IPS-20b (cell line): ENCODE data around the gene LTBR.
"Not testable (repeated sequence)": the region's sequence is repeated elsewhere in the genome, so short reads cannot be mapped to it uniquely, and the experiment has no call there.

Source experiments
- H3K27ac ChIP-seq: one replicate; pipeline ENCODE4 v1.5.1; 2013; ENCODE audit warnings: low read length
- H3K27me3 ChIP-seq: 2 replicates; pipeline ENCODE4 v1.6.1; 2013; ENCODE audit warnings: mild to moderate bottlenecking, low read length, inconsistent platforms; ENCODE audit not compliant: insufficient read depth
- H3K36me3 ChIP-seq: 2 replicates; pipeline ENCODE4 v1.6.1; 2013; ENCODE audit warnings: low read depth, mild to moderate bottlenecking, inconsistent platforms, low read length, moderate library complexity; ENCODE audit not compliant: insufficient read depth
- H3K4me1 ChIP-seq: 2 replicates; pipeline ENCODE4 v1.6.1; 2013; ENCODE audit warnings: mild to moderate bottlenecking, control low read depth, inconsistent platforms, low read length, moderate library complexity; ENCODE audit not compliant: insufficient read depth
- H3K4me3 ChIP-seq: 2 replicates; pipeline ENCODE4 v1.5.1; 2013; ENCODE audit warnings: mild to moderate bottlenecking, low read length, inconsistent platforms
- H3K9ac ChIP-seq: 2 replicates; pipeline ENCODE4 v1.6.1; 2013; ENCODE audit warnings: low read depth, mild to moderate bottlenecking, inconsistent platforms, low read length, moderate library complexity
- H3K9me3 ChIP-seq: 2 replicates; pipeline ENCODE4 v1.6.1; 2013; ENCODE audit warnings: mild to moderate bottlenecking, low read depth, low read length, inconsistent platforms; ENCODE audit not compliant: insufficient read depth

The LTBR gene

DNA sequence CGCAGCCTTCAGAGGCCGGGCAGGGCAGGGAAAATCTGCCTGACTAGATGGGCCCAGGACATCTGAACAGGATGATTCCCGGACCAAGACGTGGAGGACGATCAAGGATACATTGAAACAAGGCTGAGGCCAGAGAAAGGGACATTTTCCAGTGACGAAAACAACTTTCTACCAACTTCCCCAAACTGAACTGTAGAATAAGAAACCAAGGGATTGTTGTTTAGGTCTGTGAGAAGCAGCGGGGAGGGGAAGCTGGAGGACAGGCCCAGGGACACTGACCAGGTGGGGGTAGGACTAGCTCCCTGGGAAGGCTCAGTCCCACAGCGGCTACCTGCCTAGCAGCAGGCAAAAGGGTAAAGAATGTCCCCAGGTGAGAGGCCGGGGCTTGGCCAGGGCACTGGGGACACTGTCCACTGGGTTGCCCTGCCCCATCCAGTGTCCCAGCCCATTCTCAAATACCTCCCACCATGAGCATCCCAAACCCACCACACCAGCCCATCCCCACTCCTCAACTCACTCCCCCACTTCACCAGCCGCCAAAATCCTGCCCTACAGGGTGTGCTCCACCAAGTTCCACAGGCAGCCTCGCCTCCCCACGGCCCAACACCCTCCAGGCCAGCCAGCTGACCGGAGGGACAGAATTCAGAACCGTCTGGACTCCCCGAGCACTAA is 43.1 kb upstream of the LTBR start:
- H3K4me1 ChIP-seq = peaks cover 46% of the 10 kb centered on the region

DNA sequence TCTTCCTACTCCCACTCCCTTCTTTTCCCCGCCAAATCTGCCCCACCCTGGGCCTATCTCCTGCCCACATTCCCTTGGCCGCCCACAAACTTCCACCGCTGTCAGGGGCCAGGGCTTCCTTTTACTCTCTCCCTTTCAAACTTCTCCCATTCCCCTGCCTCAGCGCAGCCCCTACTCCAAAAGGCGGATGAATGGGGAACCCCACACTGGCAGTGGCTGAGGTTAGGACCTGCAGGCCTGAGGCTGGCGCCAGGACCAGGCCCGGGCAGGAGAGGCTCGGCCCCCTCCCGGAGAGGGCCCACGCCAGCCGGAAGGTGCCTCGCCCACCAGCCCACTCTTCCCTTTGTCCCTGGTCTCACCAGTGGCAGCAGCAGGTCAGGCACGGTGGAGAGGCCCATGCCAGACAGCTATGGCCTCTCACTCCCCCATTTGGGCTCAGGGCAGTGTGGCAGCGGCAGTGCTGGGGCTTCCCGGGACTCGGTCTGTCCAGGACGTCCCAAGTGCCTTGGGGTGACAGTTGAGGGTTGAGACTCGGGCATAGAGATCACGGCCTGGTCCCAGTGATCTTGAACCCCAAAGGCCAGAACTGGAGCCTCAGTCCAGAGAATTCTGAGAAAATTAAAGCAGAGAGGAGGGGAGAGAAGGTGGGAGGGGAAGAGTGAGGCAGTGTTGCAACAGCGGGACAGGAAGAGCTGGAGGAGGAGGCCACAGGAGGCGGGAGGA is 42.4 kb upstream of the LTBR start, which contains the start of gene TNFRSF1A:
TNFRSF1A (minus strand) TSS at position 660 of the 723 bp plus-strand sequence; CDS start at position 398, 262 bp downstream.
- Histone ChIP-seq H3K27me3 (no peaks in the 10 kb centered on the region), H3K4me3 (peak within 1 kb of the TSS; percentile 91), H3K4me1 (peaks cover 45% of the 10 kb centered on the region), H3K9me3 (no peaks in the 10 kb centered on the region), H3K9ac (peak within 1 kb of the TSS; percentile 92), H3K36me3 (no peaks in the 10 kb centered on the region), H3K27ac (peak within 1 kb of the TSS; percentile 68)

More for the DNA sequence above, 43.1 kb upstream of the LTBR start:
- peak overlapping the region; percentile 91 for H3K4me3 ChIP-seq
- H3K9ac ChIP-seq = peak overlapping the region; percentile 92; the same call in 1 of the 2 replicates
- H3K36me3 ChIP-seq = no peaks in the 10 kb centered on the region
- H3K9me3 ChIP-seq = no peaks in the 10 kb centered on the region
- H3K27me3 ChIP-seq = no peaks in the 10 kb centered on the region
- peak overlapping the region; percentile 68 for H3K27ac ChIP-seq

DNA sequence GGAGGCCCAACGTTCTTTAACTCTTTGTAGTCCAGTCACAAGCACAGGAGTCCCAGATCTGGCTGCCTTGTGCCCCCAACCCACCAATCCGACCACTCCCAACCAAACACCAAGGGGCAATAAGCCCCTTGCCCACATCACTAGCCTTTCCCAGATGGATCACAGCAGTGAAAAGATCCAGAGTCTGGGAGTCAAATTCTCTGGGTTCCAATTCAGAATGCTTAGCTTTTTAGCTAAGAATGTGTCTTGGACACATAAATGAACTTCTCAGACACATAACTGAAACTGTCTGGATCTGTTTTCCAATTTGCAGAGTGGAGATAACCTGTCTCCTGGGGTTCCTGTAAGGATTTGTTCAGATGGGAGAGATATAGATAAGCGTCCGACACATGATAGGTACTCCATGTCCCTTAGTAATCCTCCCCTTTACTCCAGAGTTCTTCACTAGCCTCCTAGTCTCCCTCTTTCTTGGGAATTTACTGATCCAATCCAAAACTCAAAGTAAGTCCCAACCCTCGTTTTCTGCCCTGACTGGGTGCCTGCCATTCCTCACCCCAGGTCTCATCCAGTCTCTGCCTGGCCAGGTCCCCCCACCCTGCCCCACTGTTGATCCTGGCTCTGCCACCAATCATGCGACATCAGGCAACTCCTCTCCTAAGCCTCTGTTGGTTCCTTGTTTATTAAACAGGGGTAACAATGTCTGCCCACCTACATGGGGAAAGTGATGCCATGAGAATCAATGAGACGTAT is 41.6 kb upstream of the LTBR start:
- H3K9ac ChIP-seq = peak overlapping the region; percentile 92; the same call in 1 of the 2 replicates
- H3K4me3 ChIP-seq = peak overlapping the region; percentile 91
- peaks cover 39% of the 10 kb centered on the region for H3K4me1 ChIP-seq
- H3K9me3 ChIP-seq = no peaks in the 10 kb centered on the region
- peaks cover 7% of the 10 kb centered on the region for H3K36me3 ChIP-seq
- no peaks in the 10 kb centered on the region for H3K27me3 ChIP-seq
- H3K27ac ChIP-seq = peak overlapping the region; percentile 15

DNA sequence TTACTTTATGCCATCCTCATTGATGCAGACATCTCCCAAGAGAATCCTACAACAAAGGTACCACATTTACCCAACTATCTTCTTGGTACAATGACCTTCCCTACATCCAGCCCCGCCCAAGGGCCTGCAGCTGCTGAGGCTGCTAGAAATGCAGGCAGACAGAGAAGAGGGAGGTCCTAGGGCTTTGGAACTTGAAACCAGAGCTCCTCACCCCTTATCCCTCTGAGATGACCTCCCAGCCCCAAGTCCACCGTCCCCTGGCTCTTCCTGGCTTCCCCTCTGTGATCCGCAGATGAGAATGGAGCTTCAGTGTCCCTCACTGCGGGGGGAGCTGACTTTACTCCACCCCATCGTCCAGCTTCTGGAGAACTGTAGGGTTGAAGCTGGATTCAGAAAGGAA is 40.4 kb upstream of the LTBR start:
- H3K9me3 ChIP-seq = no peaks in the 10 kb centered on the region
- peaks cover 27% of the 10 kb centered on the region; the same call in 1 of the 2 replicates for H3K4me1 ChIP-seq
- H3K27ac ChIP-seq = no peak overlapping the region
- peaks cover 16% of the 10 kb centered on the region for H3K36me3 ChIP-seq
- no peak overlapping the region for H3K9ac ChIP-seq
- H3K27me3 ChIP-seq = no peaks in the 10 kb centered on the region
- H3K4me3 ChIP-seq = no peak overlapping the region

DNA sequence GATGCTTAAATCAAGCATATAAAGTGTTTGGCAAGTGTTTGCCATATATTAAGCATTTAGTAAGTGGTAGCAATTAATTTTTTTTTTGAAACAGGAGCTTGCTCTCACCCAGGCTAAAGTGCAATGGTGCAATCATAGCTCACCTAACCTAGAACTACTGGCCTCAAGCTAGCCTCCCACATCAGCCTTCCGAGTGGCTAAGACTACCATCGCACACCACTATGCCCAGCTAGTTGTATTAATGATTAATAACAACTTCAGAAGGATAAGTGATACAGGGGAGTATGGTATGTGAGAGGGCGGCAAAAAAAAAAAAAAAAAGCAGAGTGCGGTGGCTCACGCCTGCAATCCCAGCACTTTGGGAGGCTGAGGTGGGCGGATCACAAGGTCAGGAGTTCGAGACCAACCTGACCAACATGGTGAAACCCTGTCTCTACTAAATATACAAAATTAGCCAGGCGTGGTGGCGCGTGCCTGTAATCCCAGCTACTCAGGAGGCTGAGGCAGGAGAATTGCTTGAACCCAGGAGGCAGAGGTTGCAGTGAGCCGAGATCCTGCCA is 39.8 kb upstream of the LTBR start:
- H3K4me3 ChIP-seq, H3K9ac ChIP-seq, H3K9me3 ChIP-seq, H3K27ac ChIP-seq, H3K27me3 ChIP-seq: not testable (repeated sequence)
- H3K36me3 ChIP-seq = peaks cover 23% of the 10 kb centered on the region
- peaks cover 21% of the 10 kb centered on the region; the same call in 1 of the 2 replicates for H3K4me1 ChIP-seq

DNA sequence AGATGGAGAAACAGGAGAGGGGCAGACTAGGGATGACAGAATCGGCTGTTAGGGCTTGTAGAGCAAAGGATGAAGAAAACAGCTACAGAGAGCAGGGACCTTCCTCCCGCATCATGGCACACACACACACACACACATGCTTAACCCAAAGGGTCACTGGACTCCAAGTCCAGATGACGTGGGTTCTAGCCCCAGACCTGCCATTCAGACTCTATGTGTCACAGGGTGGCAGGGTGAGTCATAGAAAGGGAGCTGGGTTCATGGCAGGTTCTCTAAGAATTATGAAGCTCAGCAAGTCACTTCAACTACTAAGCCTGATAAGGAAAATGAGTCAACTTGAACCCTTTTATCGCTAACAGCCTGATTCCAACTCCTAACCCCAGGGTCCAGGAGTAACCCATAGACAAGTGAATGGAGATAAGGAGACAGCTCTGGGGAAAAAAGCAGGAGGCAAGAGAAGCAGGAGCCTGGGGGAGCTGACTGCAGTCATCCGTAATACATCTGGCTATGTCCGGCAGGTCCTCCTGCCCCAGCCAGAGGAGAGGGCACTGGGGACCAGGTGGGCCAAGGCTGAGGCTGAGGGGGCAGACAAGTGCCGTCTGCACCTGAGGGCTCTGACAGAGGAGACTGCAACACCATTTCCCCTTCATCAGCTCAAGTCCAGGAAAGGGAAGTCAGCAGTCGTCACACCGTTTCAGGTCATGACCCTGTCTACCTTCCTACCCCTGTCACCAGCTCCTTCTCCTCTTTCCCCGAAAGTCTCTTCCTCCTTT is 38.5 kb upstream of the LTBR start:
- Histone ChIP-seq H3K36me3 (peaks cover 25% of the 10 kb centered on the region), H3K4me3 (no peak overlapping the region), H3K4me1 (peaks cover 12% of the 10 kb centered on the region; the same call in 1 of the 2 replicates), H3K27ac (no peak overlapping the region), H3K27me3 (no peaks in the 10 kb centered on the region), H3K9me3 (no peaks in the 10 kb centered on the region), H3K9ac (no peak overlapping the region; the same call in 1 of the 2 replicates)

DNA sequence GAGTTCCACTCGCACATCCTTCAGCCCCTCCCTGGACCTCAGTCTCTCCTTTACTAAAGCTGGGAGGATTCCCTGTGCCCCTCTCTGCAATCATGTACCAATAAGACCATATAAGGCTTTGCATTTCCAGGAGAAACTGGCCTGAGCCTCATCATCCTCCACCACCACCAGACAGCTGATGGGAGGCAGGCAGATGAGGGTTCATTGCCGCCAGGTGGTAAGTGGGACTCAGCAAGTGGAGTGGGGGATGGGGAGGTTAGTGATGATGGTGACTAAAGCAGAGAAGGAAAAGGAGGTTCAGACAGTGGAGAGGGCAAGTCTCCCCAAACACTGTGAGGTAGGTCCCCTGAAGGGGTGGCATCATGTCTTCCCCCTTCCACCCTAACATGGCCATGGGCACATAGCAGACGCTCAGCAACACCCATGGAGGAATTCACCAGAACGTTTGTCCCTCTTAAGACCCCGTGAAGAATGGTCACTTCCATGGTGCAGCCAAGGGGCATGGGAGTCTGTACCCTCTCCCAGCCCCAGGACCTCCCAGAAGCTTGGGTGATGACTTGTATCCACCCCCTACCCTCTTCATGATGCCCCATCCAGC is 37.6 kb upstream of the LTBR start:
- Histone ChIP-seq H3K9ac (no peak overlapping the region), H3K27ac (no peak overlapping the region), H3K4me3 (no peak overlapping the region), H3K9me3 (no peaks in the 10 kb centered on the region), H3K27me3 (no peaks in the 10 kb centered on the region), H3K36me3 (peaks cover 28% of the 10 kb centered on the region), H3K4me1 (peaks cover 12% of the 10 kb centered on the region; the same call in 1 of the 2 replicates)

DNA sequence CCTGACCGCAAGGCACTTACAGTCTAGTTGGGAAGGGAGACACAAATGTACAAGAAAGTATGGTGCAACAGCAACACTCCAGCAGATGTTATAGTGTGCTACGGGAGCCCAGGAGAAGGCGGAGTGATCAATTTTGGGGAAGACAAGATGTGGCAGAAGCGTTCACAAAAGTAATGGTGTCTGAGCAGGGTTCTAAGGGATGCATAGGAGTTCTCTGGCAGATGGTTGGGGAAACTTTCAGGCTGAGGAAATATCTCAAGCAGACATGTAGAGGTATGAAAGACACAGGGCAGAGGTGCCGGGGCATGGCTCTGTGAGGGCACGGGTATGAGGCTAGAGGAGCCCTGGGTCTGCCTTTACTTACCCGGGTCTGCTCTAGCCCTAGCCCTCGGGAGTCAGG is 37.0 kb upstream of the LTBR start:
- Histone ChIP-seq H3K36me3 (peaks cover 28% of the 10 kb centered on the region), H3K27me3 (no peaks in the 10 kb centered on the region), H3K4me3 (no peak overlapping the region), H3K27ac (no peak overlapping the region), H3K4me1 (peaks cover 12% of the 10 kb centered on the region; the same call in 1 of the 2 replicates), H3K9ac (no peak overlapping the region), H3K9me3 (no peaks in the 10 kb centered on the region)

DNA sequence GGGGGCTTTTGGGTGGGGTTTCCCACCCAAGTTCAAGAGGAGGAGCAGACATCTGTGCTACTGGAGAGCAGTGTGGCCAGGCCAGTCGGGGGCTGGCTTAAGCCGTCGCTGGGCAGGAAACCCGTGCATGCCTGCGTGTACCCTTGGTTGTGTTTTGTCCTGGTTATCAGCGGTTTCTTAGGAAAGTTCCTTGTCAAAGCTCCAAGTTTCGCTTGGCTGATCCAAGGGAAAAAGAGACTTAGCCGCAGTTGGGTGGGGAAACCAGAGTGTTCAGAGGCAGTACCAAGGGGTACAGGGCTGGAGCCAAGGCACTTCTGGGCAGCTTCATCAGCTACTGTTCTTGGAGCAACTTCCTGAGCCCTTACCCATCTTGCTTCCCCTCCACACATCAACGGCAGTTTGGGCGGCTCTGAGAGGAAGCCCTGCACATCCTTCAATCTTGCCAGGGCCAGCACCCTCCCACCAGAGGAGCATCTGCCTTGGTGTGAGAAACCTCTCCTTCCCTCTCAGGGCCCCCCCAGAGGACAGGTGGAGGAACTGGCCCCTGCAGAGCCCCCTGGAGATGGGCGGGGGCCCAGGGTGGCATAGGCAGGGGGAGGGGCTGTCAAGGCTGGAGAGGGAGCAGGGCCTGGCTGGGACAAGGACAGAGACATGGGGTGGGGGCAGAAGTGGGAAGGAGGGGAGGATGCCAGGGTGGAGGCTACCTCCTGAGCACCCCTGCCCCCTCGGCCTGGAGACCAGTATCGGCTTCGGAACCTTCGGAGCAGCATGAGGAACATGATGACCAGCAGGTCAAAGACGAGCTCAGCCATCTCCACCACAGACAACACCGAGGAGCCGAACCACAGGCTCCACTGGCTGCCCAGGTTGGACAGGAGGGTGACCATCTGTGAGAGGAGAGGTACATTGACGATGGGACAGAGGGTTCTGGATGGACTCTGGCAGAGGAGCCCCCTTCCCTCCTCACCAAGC is 36.3 kb upstream of the LTBR start:
- Histone ChIP-seq H3K4me1 (peaks cover 8% of the 10 kb centered on the region; the same call in 1 of the 2 replicates), H3K36me3 (peaks cover 28% of the 10 kb centered on the region), H3K27me3 (no peaks in the 10 kb centered on the region), H3K4me3 (no peak overlapping the region), H3K9me3 (no peaks in the 10 kb centered on the region), H3K27ac (no peak overlapping the region), H3K9ac (no peak overlapping the region)

DNA sequence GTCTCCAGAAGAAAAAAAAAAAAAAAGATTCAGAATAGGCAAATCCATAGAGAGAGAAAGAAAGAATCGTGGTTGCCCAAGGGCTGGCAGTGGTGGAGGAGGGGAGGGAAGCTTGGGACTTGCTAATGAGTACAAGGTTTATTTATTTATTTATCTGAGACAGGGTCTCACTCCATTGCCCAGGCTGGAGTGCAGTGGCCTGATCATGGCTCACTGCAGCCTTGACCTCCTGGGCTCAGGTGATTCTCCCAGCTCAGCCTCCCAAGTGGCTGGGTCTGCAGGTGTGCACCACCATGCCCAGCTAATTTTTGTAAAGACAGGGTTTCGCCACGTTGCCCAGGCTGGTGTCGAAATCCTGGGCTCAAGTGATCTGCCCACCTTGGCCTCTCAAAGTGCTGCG is 32.3 kb upstream of the LTBR start:
- Histone ChIP-seq H3K27me3 (no peaks in the 10 kb centered on the region), H3K4me1 (no peaks in the 10 kb centered on the region), H3K27ac (no peak overlapping the region), H3K9me3 (no peaks in the 10 kb centered on the region), H3K36me3 (peaks cover 53% of the 10 kb centered on the region), H3K9ac (no peak overlapping the region), H3K4me3 (no peak overlapping the region)
